DMS114 treated with DMSO at 0.1 percent for 48 hours (cell line): Measurements from ENCODE around the gene PNPO.

Source experiments
- DNase-seq: peaks from one replicate; lab custom pipeline; 2025; ENCODE audit not compliant: unreplicated experiment; lab: John Stamatoyannopoulos, UW

PNPO gene

DNA sequence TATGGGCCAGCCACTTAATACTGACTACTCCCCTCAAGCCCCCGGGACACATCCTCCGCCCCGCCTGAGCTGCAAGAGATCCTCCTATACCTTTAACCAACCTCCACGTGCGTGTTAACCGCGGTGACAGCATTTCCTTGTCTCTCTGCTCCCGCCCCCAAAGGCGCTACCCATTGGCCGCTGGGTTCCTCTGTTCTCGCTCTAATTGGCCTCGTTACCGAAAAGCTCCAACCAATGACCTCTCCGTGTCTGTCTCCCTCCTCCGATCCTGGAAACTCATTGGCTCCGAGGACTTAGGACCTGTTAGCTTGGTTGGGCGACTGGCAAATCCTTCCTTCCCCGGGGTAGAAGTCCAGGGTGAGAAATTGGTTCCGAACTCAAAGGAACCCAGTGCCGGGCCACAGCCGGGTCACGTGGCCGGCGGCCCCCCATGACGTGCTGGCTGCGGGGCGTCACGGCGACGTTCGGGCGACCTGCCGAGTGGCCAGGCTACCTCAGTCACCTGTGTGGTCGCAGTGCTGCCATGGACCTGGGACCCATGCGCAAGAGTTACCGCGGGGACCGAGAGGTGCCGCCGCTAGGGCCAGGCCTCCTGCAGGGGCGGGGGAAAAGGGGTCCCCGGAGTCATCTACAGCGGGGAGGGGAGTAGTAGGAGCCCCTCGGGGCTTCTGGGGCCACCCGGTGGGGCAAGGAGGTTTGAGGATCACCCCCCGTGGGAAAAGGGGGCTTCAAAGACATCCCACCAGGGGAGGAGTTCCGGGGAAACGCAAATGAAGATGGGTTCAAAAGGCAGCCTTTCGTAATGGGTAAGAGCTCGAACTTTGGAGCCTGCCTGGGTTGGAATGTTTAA lies at the start of gene PNPO:
Gene PNPO (plus strand): TSS at position 326 of the 850 bp plus-strand sequence. CDS start 105 bp downstream, at position 431.
- peak; percentile 98 for DNase-seq

DNA sequence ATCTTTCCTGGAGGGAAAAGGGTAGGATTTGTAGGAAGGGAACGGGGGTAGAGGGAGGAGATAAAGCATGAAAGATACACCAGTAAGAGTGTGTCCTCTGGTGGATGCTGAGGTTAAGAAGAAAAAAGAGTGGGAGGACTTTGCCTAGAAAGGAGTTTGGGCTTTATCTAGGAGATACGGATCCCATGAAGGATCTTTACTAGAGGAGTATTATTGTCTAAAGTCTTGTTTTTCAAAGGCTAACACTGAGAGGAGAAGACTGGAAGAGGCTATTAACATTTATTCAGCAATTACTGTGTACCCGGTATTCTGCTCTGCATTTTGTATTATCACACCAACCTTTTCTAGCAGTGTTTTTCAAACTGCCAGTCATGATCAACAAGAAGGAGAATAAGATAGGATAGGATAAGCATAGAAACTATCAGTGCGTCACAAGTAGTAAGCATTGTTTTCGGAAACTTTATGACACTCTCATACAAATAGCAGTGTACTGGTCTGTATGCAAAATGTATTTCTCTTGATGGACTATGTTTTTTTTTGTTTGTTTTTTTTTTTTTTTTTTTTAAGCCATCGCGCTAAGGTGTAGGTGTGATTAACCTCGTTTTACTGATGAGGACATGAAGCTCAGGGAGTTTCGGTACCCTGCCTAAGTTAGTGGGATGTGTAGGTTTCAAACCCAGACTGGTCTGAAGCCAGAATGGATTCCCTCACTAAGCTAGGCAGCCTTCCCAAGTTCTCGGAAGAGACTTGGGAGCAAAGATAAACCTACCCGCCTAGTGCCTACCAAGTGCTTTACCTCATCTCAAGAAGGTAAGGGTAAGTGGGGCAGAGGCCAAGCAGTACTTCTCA lies 46.6 kb upstream of the PNPO start:
- no peak for DNase-seq

DNA sequence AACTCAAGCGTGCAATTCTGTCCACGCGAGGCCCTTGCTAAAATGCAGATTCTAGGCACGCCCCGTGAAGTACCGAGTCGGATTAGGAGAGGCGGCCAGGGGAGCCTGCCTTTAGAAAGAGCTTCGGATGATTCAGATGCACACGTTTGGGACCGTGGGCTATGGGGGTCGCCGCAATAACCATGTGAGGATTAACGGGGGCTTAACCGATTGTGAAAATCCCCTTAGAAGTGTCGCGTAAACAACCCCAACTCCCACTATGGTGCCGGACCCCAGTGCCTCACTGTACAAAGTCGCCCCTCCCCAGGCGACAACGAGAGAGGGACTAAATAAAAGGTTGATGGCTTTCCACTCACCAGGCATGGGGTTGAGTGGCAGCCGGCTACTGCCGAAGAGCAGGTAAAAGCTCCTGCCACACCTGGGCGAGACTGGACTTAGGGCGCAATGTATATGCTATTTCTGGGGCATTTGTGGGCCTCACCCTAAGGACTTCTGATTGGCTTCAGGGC lies 46.0 kb upstream of the PNPO start:
- DNase-seq = no peak

DNA sequence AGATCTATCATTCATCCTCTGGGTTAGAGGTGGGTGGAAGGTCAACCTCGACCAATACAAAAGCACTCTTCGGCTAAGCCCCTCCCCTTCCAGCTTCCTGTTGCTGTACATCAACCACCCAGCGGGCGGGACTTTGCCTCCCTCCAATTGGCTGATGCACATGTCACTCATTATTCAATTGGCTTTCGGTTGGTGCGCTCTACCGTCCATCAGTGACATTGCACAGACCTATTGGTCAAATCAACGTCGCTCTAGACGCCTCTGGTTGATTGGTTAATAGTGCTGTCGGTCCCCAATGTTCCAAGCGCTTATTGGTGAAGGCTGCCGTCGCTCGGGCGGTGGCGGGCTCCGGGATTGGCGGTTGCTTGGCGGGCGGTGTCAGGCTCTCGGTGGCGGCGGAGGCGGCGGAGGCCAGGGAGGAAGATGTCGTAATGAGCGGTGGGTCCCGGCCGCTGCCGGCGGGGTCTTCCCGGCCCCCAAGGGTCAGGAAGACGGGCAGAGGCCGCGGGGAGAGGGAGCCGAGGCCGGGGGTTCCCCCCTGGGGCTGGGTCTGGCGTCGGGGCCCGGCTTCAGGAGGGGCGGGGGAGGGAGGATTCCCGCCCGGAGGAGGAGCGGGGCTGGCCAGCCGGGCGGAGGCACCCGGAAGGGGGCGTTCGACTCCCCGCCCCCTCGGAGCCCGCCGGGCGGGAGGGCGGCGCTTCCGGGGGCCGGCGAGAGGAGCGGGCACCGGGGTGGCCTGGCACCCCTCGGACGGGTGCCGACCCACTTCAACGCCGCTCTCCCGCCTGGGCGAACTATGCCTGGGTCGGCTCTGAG lies 45.3 kb upstream of the PNPO start, which contains the start of gene SP2:
Gene SP2 (plus strand): TSS at position 381 of the 816 bp plus-strand sequence. CDS start 51 bp downstream, at position 432.
- DNase-seq = peak; percentile 98

DNA sequence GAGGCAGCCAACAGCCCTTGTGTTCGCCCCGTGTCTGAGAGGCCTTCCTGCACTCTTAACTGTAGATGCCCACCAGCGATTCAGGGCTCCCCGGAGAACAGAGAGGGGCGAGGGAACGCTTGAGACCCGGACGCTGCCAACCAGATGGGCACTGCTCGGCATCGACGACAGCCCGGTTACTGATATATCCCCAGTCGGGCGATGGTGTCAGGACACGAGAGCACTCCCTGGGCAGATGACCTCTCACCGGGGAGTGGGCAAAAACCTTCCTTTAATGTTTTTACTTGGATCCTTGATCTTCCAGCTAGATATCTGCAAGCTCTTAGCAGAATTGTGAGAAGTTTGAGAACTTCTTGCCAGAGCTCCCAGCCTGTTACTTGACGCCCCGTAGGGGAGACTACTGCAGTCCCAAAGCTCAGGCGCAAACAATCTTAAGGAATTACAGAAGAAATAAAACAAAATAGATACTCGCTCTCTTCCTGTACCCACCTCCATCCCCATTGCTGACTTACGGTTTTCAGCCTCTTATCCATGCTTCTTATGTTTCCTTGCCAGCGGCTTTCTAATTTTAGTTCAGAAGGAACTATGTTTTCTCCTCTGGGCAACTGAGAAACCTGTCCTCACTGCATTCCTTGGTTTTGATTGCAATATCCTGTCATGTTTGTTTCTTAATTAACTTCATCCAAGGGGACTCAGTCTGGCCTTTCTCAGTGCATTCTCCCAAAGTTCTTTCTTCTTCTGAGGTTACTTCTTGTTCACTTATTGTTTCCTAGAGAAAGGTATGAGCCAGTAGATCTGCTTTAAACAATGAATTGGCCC lies 44.5 kb upstream of the PNPO start:
- no peak for DNase-seq

DNA sequence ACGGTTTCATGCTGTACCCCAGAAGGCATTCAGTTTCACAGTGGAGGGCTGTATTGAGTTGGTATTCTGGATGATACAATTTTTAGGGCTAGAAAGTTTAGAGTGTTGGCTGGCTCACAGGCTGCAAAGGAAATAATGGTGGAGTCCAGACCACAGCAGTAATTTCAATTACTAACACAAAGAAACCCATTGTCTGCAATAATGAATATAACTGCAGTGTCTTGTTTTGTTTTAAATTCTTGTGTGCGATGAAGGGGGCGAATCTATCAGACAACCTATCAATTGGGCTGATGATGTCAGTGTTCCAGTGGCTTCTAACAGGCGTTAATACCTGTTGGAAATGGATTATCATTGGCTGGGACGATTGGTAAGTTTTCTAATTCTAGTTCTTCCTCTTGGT lies 43.8 kb upstream of the PNPO start:
- DNase-seq = no peak

DNA sequence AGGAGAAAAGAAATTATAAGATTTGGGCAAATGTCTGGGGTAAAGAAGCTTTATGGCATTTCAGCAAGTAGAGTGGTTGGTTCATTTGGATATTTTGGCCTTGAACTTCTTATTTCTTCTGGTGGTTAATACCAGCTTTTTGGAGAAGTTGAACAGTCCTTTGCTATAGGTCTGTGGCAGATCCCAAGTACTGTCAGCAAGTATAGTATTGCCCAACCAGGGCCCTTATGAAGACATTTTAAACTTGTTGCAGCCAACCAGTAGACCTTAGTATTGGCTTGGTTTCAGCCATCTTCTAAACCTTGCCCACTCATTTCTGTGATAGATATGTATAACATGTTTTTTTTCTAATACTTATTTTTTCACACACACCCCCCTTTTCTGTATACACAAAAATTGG lies 43.1 kb upstream of the PNPO start:
- DNase-seq = no peak

DNA sequence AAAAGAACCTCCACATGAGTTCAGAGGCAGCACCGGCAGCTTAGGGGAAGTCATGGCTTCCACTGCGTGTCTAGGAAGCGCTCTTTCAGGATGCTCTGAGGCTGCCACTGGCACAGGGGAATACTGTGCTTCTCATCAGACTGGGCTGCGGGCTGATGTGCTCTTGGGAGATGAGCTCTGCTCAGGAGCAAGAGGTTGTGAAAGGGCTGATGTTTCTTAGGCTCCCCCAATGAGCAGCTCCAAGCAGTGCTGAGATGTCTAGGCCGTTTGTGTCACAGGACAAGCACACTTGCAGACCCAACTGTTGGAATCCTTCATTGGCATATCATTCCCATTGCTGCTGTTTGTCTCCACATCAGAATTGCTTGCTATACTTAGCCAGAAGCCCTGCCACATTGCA lies 41.7 kb upstream of the PNPO start:
- DNase-seq = no peak

DNA sequence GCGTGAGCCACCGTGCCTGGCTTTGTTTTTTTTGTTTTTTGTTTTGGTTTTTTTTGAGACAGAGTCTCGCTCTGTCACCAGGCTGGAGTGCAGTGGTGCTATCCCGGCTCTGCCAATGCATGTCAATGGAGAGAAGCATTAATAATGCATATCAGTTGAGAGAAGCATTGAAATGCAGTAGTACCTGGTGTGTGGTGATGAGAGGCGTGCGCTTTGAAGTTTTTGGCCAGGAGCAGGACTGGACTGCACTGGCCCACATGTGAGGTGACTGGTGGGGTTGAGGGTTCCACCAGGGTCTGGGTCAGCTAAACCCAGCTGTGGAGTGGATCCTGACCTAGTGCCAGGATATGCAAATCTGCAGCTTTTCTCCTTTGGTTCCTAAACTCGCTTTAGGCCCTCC lies 39.9 kb upstream of the PNPO start:
- DNase-seq = no peak

DNA sequence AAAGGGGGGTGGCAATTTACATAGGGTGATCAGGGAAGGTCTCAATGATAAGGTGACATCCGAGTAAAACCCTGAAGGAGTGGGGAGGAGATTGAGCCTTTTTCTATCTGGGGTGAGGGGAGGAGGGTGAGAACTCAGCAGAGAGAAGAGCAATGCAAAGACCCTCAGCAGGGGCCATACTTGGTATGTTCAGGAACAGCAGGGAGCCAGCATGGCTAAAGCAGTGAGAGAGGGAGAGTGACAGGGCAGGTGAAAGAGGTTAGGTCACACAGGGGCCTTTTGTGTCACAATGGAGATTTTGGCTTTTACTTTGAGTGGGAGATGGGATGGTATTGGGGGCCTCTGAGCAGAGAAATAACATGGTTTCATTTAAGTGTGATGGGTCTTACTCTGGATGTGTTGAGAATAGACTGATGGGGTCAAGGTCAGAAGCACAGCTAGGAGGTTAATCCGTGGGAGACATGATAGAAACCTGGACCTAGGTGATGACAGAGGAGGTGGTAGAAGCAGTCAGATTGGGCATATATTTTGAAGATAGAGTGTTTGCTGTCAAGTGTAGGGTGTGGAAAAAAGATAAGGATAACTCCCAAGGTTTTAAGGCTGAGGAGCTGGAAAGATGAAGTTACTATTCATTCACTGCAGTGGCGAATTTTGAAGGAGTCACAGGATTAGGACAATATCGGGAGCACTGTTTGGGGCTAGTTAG lies 39.2 kb upstream of the PNPO start:
- DNase-seq = no peak

DNA sequence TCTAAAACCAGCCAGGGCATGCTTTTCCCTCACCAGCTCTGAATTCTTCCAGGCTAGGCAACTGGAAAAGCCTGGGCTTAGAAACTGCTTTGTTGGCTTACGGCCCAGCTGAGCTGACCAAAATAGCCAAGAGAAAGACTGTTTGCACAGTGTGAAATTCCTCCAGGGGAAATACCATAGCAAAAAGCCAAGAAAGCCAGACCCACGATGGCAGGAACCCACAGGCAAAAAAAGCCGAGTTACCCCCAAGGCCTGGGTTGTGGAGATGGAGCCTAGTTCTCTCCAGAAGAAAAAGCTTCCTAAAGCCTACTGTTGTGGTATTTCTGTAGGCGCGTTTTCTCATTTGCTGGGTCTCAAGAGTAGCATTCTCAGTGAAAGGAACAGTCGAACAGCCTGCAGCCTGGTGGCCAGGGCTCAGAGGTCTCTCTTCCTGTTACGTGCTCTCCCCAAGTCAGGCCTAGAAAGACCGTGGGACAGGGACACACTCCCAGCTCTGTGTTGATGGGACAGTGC lies 36.1 kb upstream of the PNPO start:
- DNase-seq = no peak

DNA sequence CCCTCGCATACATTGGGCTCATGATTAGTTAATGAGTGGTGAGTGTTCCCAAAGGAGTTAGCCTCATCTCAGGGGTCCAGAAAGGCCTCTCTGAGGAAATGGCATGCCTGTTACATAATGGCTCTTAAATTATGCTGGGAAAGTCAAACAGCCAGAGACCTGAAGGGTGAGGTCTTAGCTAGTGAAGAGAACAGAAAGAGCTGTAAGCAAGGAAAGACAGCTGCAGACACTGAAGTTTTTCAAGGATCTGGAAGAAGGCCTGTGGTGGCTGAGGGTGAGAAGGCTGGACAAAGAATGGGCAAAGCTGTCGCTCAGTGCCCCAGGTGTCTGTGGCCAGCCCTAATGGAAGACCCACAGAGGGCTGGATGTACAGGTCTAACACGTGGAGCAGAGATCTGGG lies 34.9 kb upstream of the PNPO start:
- no peak for DNase-seq

DNA sequence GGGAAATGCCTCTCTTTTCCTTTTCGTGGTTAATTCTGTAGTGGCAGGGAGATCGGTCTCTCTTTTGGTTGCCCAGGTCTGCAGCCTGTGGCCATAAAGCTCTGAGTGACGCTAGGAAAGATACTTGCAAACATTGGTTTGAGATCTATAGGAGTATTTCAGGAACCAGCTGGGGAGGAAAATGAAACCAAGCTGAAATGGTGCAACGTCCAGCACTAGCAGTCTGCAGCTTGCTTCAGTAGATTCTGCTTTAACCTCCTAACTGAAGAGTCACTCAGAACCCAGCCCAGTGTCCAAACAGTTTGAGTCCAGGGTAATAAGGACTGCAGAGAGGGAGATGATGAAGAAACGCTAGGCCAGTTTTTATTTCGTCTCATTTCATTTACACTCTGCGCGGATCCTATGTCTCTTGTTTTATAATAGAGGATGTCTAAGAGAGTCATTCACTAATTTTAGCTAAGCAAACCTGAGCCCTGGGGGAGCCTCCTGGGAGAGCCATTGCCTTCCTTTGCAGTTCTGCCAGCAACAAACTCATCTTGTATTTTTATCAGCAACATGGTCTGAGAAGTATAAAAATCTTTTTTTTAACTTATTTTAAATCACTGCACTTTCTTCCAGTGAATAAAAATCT lies 33.3 kb upstream of the PNPO start:
- no peak for DNase-seq

DNA sequence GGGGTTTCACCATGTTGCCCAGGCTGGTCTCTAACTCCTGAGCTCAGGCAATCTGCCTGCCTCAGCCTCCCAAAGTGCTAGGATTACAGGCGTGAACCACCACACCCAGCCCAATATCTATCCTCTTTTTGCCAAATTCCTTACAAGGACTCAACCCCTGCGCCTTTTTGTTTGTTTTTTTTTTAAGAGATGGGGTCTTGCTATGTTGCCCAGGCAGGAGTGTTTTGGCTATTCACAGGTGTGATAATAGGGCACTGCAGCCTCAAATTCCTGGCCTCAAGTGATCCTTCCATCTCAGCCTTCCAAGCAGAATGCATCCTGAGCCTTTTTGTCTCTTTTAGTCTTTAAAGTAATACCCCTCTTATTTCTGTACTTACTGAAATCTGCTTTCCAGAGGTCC lies 28.3 kb upstream of the PNPO start:
- DNase-seq = no peak

DNA sequence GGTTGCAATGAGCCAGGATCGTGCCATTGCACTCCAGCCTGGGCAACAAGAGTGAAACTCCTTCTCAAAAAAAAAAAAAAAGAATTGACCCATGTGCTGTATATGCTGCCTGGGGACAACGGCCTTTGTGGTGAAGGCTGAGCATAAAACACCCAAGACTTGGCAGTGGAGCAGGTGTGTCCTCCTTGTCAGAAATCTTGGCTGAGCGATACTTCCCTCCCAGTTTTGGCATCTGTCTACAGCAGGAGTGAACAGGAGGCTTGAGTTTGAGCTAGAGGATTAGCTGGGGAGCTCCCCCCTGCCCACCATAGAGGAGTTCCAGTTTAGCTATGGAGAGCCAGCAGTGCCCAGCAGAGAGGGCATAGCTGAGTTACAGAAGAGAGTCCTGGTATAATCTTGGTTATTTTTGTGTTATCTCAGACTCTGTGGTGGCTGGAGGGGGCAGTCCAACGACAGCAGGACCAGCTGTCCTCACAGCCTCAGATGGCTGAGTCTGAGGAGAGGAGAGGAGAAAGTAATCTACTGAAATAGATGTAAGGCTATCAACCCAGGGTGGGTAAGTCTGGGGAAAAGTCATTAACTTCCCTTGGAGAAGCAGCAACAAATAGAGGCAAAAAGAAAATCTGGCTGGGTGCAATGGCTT lies 26.9 kb upstream of the PNPO start:
- DNase-seq = no peak

DNA sequence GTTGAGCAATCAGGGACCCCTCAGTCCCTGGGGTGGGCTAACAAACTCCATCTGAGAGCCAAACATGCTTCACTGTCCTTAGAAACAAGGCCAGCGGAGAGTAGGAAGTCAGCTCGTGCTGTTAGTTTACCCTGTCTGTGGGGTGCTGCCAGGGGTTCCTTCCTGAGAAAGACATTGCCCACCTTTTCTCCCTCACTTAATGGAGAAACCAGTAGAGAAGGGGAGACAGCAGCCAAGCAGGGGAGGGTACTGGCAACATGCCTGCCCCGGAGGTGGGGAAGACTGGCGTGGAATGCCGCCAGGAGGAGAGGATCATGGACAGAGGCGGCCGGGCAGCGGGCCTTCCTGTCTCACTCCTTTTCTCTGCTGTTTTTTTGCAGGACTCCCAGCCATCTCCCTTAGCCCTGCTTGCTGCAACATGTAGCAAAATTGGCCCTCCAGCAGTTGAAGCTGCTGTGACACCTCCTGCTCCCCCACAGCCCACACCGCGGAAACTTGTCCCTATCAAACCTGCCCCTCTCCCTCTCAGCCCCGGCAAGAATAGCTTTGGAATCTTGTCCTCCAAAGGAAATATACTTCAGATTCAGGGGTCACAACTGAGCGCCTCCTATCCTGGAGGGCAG lies 25.5 kb upstream of the PNPO start:
- no peak for DNase-seq

DNA sequence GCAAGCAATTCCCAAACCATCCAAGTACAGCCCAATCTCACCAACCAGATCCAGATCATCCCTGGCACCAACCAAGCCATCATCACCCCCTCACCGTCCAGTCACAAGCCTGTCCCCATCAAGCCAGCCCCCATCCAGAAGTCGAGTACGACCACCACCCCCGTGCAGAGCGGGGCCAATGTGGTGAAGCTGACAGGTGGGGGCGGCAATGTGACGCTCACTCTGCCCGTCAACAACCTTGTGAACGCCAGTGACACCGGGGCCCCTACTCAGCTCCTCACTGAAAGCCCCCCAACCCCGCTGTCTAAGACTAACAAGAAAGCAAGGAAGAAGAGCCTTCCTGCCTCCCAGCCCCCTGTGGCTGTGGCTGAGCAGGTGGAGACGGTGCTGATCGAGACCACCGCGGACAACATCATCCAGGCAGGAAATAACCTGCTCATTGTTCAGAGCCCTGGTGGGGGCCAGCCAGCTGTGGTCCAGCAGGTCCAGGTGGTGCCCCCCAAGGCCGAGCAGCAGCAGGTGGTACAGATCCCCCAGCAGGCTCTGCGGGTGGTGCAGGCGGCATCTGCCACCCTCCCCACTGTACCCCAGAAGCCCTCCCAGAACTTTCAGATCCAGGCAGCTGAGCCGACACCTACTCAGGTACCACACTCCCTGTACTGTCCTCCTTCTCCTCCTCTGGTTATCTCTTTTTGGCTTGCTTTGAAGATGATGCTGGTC lies 24.7 kb upstream of the PNPO start:
- no peak for DNase-seq
